HG02610 (cell line): Measurements from ENCODE around the gene NOX4.
"Not testable (repeated sequence)": the region's sequence is repeated elsewhere in the genome, so short reads cannot be mapped to it uniquely, and the experiment has no call there.

Experiments
- ATAC-seq: cut with Tn5 transposase; IDR thresholded peaks from one replicate; pipeline ENCODE4 v1.9.1; 2021; ENCODE audit warnings: mild to moderate bottlenecking, moderate library complexity; ENCODE audit not compliant: unreplicated experiment

NOX4 gene

DNA sequence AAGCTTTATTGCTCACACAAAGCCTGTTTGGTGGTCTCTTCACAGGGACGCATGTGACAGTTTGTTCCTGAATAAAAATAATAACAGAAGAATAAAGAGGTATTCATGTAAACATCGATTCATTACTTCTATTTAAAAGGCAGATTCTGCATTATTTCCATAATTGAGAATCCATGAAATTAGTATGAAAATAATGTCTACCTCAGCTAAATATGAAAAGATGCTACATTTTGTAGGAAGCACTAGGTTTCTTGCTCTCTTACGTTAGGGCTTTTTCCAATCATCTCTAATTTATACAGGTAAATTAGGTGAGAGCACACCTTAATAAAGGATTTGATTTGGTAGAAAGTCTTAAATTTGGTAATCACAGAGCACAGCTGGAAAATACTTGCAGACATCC lies 103.7 kb downstream of the NOX4 start:
- not testable (repeated sequence) for ATAC-seq

DNA sequence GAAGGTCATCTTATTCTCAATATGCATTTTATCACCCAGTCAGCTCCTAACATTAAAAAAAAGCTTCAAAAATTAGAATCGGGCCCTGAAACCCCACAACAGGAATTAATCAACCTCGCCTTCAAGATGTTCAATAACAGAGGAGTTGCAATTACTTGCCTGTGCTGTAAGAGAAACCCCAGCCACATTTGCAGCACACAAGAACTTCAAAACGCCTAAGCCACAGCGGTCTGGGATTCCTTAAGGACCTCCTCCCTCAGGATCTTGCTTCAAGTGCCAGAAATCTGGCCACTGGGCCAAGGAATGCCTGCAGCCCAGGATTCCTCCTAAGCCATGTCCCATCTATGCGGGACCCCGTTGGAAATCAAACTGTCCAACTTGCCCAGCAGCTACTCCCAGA lies 108.2 kb downstream of the NOX4 start:
- ATAC-seq = not testable (repeated sequence)

DNA sequence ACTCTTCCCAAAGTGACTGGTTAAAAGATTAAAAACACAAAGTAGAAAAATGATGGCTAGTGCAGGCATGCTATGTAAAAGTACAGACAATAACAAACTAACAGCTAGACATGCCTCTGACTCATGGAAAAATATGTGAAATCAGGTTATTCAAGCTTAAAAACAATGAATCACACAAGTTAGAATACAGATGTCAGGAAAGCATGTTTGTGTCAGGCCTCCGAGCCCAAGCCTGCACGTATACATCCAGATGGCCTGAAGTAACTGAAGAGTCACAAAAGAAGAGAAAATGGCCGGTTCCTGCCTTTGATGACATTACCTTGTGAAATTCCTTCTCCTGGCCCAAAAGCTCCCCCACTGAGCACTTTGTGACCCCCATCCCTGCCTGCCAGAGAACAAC lies 110.1 kb downstream of the NOX4 start:
- ATAC-seq = no peak

DNA sequence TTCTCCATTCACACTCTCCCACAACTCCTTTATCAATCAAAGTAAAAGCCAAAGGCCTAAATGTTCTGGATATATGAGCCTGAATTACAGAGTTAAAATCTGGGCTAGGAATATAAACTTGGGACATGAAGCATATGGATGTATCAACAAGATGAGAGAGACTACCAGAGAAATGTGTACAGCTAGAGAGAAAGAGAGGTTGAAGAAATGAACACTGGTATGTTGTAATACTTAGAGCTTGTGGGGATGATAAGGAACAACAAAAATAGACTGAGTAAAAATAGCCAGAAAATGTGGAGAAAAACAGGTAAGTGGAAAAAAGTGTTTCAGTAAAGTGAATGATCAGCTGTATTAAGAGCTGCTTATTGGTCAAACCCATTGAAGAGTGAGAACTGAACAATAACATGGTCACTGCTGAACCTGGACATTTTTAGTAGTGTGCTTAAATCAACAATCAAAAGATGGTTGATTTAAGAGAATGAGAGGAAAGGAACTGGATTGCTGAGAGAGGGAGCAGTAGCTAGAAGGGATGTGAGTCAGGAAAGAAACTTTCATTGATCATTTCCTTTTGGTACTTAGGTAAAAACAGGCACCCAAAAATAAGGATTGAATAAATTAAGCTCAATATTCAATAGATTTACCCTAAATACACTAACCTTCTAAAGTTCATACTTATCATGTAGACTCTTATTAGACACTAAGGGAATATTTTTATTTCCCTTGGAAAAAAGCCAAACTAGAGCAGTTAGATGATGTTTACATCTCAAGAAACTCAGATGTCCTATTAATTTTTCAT lies 111.0 kb downstream of the NOX4 start:
- ATAC-seq = not testable (repeated sequence)

DNA sequence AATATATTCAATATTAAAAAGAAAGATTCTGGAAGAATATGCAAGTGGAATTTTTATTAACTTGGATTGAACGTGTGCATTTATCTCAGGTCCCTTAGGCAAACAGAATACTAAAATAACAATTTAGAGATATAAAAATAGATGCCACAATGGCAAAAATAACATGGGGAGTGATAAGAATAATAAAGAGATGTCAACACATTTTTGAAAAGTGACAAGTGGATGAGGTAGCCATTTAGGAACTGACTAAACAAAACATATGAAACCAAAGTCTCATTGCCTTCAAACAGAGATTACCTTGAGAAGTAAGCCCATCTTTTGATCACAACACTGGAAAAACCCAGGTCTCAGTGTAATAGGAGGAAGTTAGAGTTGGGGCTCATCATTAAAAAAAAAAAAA lies 112.2 kb downstream of the NOX4 start:
- not testable (repeated sequence) for ATAC-seq

DNA sequence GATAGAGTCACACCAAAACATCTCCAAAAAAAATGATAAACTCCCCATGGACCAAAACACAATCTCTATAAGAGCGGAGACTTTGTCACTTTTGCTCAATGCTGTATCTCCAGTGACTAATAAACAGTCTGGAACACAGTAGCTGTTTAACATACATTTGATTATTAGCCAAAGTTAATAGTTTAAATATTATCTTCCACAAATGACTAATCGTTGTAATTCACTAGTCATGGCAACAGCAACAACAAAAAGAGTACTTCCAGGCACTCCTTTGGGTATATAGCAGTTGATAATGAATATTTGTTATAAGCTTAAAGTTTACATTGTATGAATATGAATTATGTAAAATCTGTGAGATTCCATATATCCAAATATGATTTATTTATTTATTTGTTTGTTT lies 121.8 kb downstream of the NOX4 start:
- ATAC-seq = not testable (repeated sequence)

DNA sequence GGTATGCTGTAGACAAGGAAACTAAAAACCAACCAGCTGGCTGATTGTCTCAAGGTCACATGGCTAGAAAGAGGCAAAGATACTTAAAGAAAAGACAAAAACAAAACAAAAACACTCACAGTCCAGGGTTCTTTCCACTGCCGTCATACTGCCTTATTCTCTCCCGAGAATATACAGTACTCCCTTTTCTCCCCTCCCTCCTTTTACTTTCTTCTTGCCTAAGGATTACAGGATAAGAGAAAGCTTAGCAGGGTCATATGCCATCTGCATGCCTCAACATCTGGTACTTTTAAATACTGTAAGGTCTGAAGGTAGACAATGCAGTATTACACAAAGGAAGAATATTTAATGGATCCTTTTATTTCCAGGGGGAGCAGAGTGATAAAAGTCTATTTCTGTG lies 126.3 kb downstream of the NOX4 start:
- not testable (repeated sequence) for ATAC-seq

DNA sequence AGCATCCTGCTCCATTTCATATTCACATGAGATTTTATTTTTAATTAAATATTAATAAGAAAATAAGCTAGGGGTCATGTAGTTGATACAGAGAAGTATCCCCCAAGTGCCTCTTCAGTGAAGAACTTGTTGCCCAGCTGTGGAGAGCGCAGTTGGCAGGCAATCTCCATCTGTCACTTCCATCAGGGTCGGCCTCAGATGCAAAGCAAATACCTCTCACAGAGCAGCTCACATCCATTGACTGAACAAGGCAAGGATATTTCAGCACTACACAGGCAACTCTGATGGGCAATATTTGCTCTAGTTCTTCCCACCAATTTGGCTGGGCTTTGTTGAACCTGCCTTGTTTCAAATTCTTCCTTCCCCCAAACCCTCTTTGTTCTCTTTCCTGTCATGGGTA lies 129.4 kb downstream of the NOX4 start:
- no peak for ATAC-seq

DNA sequence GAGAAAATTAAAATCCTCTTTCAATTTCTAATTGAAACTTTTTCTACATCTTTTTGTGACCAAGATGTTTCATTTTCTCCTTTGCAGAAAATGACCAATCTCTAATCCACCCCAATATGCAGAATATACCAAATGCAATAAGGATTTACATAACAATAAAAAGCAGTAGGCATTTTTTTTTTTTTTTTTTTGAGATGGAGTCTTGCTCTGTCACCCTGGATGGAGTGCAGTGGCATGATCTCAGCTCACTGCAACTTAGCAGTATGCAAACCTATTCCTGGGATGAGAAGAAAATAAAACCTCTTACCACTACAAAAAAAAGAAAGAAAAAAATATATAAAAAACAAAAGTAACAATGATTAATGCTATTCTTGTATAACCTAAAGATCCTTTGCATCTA lies 132.0 kb downstream of the NOX4 start:
- ATAC-seq = not testable (repeated sequence)

DNA sequence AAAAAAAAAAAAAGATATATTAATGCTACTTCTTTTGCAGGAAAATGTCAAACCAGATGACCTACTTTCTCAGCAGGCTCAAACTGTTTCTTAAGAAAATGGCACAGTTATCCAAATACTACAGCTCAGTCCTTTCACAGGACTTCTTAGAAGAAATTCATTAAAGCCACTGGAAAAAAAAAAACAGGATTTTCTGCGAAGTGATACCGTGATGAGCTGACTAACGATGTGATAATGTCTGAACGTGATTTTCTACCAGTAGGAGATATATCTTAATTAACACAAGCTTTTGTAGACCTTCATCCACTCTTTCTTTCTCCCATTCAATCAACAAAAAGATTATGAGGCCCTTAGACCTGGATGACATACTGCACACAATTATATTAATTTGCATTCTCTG lies 132.4 kb downstream of the NOX4 start:
- ATAC-seq = no peak

DNA sequence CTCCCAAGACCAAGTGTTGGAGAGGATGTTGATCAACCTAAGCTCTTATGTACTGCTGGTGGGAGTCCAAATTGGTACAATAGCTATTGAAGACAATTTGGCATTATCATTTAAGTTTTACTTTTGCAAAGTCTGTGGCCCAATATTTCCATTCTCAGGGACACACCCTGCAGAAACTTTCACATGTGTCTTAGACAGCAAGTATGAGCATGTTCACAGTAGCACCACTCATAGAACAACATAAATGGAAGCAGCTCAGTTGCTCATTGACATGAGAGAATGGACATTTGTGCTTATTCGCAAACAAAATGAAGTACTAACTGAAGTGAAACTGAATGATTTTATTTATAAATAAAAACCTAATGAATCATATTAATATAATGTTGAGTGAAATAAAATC lies 135.5 kb downstream of the NOX4 start:
- ATAC-seq = no peak

DNA sequence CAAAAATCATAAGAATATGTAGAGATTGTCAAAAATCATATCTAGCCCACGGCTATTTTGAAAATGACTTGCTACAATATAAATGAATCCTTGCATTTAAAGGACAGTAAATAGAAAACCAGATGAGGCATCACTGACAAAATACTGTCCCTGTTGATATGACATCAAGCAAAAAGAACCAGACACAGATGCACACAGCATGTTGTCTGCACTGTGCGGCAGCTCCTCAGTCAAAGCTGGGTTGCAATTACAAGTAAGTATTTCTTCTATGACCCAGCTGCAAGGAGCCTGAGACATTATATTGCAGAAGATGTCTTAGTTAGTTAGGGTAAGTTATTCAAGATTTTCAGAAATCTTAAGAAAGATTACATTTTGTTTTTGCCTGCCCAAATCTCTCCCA lies 136.7 kb downstream of the NOX4 start:
- ATAC-seq = not testable (repeated sequence)

DNA sequence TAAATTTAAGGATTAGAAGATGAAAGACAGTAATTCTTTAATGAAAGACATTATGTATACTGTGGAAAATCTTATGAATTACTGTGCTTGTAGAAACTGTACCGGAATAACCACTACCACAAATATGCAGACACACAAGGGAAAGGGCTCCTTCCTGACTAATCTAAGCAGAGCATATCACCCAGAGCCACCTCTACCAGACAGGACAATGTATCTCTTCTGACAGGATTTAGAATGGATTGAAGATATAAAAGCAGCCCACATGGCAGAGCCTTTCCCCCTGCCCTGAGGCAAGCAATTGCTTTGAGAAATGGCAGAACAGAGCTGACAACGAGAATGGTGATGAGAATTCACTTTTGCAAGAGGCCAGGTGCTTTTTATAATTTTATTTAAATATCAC lies 144.1 kb downstream of the NOX4 start:
- ATAC-seq = no peak

DNA sequence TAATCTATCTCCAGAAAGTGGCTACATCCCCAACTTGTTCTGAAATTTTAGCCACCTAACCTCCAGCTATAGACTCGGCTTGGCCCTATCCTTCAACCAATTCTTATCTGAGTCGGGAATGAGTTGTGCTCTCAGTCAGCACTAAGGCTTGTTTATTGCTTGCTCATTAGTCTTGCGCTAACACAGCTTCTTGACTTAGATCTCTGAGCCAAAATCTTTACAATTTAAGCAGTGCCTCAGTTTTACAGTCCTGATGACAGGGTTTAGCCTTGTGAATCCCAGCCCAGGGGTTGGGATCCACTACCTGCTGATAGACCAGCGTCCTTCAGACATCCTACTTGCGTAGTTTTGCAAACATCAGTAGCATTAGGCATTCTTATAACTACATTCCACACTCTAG lies 144.6 kb downstream of the NOX4 start:
- ATAC-seq = no peak

DNA sequence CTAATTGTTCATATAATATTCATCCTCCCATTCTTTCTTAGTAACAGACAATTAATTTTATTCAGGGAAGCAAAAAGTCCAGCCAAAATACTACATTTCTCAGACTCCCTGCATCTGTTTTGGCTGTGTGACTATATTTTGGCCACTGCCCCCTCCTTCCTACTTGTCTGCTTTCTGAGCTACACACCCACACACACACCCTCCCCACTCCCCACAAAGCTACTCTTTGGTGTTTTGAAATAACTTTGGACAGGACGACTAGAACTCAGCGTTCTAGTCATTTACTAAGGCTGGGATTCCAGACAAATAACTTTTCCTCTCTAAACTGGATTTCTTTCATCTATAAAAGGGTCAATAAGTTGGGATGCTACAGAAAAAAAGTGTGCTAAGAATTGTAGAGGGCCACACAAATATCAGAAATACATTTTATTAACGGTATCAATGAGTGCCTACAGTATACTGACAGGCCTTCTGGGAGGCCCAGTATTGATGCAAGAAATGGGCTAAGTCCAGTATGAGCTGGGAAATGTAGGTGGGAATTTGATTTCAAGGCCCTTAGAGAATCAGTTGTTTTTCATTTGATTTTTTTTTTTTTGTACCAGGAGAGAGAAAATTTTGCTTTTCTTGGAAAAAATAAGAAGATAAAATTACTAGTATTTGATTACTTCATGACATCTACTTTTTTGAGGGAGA lies 148.1 kb downstream of the NOX4 start:
- not testable (repeated sequence) for ATAC-seq

DNA sequence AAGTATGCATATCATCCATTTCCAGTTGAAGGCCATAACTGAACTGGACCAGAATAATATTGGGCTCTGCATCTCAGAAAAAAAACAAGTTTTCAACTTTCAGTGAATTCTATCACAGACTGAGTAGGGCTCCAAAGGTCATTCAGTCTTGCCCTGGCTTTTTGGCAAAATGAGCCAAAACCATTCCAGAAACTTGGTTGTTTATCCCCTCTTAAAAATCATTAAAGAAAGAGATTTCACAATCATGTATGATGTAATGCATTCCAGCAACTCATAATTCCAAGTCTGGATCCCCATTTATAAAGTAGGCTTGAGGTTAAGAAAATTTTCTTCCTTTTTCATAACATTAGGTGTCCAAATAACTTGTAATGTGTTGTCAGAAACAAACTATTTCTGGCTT lies 150.7 kb downstream of the NOX4 start:
- not testable (repeated sequence) for ATAC-seq

DNA sequence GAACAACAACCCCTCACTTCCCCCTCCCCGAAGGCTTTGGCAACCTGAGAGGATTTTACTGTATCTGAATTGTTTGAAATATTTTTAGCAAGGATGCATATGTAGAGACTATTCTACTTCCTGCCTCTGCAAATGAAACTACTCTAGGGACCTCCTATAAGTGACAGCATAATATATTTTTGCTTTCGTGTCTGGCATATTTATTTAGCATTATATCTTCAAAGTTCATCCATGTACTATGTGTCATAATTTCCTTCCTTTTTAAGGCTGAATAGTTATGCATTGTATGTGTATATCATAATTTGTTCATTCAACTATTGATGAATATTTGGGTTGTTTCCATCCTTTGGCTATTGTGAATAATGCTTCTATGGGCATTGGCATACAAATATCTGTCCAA lies 153.1 kb downstream of the NOX4 start:
- ATAC-seq = not testable (repeated sequence)

DNA sequence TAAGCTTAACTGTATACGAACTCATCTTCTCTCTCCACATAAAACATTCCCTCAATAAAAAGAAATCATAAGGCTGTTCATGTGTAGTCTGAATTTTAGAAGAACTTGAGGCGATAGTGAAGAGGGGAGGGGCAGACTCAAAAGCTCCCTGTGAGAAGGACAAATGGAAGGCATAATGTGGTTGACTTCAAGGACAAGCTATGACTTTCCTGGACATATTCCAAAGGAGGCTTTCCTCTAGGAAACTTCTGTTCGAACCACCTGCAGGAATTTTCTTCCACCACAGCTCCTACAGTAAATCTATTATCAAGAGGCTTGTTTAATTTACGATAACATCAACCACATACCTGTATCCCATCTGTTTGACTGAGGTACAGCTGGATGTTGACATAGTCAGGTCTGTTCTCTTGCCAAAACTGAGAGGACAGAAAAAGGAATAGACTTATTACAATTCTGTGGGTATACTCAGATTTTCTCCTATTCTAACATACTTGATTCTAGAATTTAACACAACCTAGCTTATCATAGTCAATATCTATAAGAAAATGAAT lies 154.0 kb downstream of the NOX4 start:
- ATAC-seq = not testable (repeated sequence)

DNA sequence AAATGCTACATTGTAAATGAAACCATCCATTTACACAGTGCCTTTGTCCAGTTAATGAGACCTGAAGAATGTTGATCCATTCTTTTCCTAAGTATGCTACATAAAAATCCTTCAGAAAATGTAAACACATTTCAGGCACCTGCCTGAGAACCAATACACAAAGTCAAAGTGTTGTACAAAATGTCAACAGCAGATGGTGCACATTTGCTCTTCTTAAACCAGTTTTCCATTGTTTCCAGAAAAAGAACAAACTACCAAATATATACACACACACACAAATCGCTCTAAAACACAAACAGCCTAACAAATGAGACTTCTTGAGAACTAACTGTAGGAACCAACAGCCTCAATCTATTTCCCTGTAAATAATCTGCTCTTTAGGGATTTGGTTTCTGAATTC lies 157.5 kb downstream of the NOX4 start:
- not testable (repeated sequence) for ATAC-seq

DNA sequence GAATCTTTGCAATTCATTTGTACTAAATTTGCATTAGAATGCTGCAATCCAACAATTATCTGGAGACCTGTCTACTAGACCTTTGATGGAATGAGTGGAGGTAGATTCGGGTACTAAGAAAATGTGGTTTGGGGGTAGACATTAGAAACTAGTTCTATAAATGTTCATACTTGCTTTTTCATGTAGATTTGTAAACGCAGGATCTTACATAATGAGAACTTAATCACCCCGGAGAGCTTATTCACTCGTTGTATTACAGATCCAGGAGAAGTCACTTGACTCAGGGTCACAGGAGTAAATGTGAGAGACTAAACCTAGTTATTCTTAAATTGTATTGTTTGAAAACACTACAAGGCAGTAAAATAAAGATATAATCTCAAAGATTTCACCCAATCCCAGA lies 159.2 kb downstream of the NOX4 start:
- not testable (repeated sequence) for ATAC-seq

DNA sequence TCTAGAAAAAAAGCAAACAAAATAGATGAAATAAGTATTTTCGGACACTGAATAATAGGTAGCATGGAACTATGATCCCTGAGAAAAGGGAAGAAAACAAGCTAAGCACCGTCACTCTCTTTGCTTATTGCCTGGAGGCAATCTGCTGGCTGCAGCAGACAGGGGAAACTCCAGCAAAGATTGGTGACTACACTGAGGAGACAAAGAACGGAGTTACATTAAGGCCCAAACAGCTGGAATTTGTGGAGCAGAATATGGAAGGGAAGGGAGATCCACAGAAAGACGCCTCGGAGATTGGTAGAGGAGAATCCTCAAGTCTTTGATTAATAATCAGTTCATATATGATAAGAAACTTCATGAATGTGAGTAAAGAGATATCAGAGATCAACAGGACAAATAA lies 163.3 kb downstream of the NOX4 start:
- no peak for ATAC-seq

DNA sequence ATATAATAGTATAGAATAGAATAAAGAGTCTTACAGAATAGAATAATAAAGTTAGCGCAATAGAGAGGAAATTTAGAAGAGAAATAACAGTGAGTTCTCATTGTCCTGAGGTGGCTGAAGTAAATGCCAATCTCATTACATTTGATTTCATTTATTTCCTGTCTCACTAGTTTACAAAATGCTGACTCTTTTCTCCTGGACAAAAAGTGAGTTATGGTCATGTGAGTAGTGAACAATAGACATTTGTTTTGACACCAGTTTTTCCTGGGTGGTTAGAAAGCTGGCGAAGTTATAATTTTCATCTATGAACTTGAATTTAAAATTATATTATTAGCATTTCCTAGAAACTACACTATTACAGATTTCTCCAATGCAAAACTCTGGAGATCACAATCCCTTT lies 169.8 kb downstream of the NOX4 start:
- no peak for ATAC-seq
